GM19099 (cell line): ENCODE results near the gene GAS2L1.

Experiments
- POLR2A ChIP-seq: IDR thresholded peaks from 3 replicates; pipeline ENCODE4 v1.6.1; 2011; ENCODE audit warnings: low read depth; ENCODE audit not compliant: insufficient read length; ENCODE audit errors: extremely low read depth

Gene GAS2L1

GRCh38 chr22:29269731-29270474 is 36.5 kb upstream of the GAS2L1 start:
- TF ChIP-seq POLR2A, result no peak

DNA sequence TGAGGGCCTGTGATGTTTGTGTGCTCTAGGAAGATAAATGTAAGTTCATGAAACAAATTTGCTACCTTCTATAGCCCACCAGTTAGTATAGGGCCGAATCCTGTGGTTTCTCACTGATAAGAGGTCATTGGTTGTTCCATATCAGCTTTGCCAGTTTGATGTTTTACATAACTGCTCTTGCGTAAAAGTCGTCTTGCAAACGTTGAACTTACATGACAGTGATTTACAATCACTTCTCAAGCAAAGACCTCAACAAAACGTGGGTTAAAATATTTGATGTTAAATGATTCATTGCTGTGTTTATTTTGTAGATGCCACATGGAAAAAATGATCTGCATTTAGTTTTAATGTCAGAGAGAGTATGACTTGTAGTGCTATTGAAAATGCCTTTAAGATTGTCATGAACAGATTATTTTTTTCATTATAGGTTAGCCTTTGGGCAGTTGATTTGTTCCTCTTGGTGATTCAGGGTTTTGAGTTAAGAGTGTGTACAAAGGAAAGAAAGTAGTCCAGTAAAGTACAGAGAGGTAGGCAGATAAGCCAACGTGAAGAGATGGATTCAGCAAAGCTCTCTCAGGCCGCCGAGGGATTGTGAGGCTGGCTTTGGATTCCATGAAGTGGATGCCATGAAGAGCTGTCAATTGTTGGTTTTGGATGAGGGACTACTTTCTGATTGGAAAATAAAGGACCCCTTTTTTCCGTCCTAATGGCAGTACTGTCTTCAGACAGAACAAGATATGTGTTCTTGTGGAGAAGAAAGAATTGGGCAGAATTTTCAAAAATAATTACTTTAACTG is 35.8 kb upstream of the GAS2L1 start:
- TF ChIP-seq POLR2A, result no peak

DNA sequence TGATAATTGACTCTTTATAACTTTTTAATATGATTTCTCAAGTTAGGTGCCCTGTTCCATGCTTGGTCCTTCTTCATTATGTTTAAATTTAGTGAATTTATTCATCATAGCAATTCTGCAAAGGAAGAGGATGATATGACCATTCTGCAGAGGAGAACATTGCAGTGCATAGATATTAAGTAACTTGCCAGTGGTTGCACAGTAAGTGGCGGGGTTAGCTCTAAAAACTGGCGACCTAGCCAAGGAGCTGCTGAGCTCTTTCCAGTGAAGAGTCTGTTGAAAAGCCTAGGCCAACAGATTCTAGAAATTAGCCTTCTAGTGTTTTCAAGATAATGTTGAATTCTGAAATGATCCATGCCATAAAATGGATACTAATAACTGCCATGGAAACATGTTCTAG is 33.8 kb upstream of the GAS2L1 start:
- TF ChIP-seq POLR2A, result no peak

DNA sequence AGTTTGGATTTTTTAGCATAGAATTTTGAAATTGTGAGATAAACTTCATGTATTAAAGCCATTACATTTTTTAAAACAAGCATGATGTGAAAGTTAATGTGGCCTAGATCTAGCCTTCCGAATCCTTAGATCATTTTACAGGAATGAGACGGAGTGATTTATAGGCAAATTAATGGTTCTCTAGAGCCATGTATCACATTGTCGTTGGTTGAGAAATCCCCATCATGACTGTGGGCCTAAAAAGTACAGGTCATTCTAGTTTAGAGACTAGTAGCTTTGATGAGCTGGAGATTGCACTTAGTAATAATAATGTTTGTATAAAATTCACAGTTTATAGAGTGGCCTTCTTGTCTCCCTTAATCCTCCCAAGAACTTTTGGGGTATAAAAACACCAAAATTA is 31.3 kb upstream of the GAS2L1 start:
- TF ChIP-seq POLR2A, result no peak

- TF ChIP-seq POLR2A, result no peak
These were observed 30.5 kb upstream of the GAS2L1 start for GRCh38 chr22:29275819-29276565.

DNA sequence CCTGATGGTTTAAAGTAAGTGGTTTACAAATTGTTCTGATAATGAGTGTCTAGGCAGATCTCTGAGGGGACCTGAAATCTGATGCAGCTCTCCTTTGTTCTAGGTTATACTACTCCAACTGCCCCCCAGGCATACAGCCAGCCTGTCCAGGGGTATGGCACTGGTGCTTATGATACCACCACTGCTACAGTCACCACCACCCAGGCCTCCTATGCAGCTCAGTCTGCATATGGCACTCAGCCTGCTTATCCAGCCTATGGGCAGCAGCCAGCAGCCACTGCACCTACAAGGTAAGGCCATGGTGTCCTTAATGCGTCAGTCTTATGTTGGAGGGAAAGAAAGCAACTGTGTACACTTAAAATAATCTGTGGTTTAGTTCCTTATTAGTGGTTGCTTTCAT is 28.5 kb upstream of the GAS2L1 start:
- TF ChIP-seq POLR2A, result no peak

GRCh38 chr22:29284196-29284595 is 22.3 kb upstream of the GAS2L1 start:
- TF ChIP-seq POLR2A, result no peak

GRCh38 chr22:29288837-29289236 is 17.6 kb upstream of the GAS2L1 start:
- TF ChIP-seq POLR2A, result no peak

DNA sequence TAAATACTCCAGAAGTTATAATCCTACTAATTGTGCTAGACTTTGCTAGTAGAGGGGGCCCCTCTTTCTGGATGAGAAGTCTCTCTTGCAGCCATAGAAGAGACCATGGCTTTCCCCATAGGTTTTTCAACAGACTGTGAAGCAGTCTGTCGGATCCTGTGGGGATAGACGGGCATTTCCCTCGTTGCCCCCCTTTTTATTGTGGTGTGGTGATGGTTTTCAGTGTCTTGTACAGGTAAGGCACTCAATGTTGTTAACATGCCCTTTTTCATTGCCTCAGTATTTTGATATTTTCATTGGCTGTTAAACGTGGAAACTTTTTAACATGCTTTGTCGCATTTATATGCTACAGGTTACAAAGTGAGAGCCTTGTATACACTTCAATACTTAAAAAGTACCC is 16.4 kb upstream of the GAS2L1 start:
- TF ChIP-seq POLR2A, result no peak

DNA sequence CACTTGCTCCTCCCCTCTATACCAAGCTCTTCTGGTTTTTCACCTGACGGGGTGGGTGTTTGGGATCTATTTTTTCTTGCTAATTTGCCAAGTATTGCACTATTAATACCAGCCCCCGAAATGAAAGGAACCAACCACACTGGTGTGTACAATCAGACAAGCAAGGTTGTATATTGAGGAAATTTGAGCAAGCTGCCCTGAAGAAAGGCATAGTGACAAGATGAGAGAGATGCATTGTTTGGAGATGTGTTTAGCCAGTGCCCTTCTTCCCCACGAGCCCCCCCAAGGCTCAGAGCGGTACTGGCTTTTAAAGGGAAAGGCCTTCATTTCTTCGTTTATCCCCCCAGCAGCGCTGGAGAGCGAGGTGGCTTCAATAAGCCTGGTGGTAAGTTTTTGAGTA is 15.2 kb upstream of the GAS2L1 start:
- TF ChIP-seq POLR2A, result no peak

DNA sequence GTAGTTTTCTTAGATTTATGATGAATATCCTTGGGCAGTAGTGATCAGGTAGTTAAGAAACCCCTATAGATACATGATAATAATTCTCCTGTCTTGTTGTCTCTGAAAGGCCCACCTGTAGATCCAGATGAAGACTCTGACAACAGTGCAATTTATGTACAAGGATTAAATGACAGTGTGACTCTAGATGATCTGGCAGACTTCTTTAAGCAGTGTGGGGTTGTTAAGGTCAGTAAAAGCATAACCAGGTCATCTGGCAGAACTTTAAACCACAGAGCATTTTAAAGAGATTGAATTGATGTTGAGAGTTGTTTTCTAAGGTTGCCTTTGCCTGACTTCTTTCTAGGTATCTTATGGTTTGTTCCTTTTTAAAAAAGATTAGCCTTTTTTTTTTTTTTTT is 14.1 kb upstream of the GAS2L1 start:
- no peak for TF ChIP-seq POLR2A

DNA sequence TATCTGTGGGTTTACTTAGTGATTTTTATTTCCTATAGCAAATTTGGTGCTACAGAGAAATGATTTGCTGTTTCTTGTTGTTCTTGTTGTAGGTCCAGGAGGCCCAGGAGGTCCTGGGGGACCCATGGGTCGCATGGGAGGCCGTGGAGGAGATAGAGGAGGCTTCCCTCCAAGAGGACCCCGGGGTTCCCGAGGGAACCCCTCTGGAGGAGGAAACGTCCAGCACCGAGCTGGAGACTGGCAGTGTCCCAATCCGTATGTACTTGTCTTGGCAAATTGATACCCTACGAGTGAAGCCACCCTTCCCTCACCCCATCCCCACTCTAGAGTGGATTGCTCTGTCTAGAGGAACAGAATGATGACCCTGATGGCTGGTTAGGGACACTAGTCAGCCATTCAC is 7.8 kb upstream of the GAS2L1 start:
- no peak for TF ChIP-seq POLR2A

DNA sequence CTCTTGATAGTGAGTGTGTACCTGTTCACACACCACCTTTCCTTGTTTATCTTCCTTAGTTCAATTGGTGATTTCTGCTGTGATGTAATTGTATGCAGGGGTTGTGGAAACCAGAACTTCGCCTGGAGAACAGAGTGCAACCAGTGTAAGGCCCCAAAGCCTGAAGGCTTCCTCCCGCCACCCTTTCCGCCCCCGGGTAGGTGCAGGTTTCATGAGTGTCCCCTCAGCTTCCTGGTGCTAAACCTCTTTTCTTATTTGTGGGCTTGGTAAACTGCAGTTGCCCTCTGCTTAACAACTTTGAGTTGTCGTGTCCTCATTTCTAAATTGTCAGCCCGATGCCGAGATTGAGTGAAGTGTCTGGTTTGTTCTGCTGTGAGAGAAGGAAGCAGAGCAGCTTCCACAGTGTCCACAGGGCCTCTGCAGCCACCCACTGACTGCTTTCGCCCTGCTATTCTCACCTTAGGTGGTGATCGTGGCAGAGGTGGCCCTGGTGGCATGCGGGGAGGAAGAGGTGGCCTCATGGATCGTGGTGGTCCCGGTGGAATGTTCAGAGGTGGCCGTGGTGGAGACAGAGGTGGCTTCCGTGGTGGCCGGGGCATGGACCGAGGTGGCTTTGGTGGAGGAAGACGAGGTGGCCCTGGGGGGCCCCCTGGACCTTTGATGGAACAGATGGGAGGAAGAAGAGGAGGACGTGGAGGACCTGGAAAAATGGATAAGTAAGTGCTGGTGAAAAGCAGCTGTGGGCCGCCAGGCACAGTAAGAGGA is 7.1 kb upstream of the GAS2L1 start:
- TF ChIP-seq POLR2A, result no peak

DNA sequence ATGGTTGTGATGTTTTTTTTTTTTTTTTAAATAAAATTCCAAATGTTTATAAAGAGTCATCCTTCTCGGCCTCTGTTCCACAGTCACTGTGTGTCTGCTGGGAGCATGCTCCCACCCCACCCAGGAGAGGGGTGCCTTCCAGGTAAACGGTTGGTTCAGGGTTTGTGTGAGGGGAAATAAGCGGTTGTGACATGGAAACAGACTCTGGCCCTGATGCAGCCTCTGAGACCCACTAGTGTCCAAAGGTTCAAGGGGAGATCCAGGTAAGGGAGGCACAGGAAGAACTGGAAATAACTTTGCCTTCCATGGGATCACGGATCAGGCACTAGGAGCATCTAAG is 6.0 kb upstream of the GAS2L1 start:
- no peak for TF ChIP-seq POLR2A
